ENCODE measurements around the gene GOLIM4. TPM values are rescaled to one million over a fixed set of nuclear protein-coding genes. Genes with fewer than 3 reads are reported as not detected.

Gene GOLIM4
- total and polyA plus RNA-seq, 2 experiments from 2014 or later: 34.4 to 50.5 TPM

- no peak overlapping the region for H3K4me3 Mint-ChIP-seq
- Histone ChIP-seq H3K27ac (ENCODE audit: low read depth) (no peak overlapping the region), H4K20me1 (replicated peaks; ENCODE audit: insufficient read depth) (no peaks in the 10 kb centered on the region), H3K9me2 (ENCODE audit: insufficient read depth) (no peaks in the 10 kb centered on the region; the same call in 1 of the 2 replicates), H3K36me3 (ENCODE audit: insufficient read depth) (no peaks in the 10 kb centered on the region), H3F3A (replicated peaks; ENCODE audit: low read depth) (no peaks in the 10 kb centered on the region), H3K79me2 (replicated peaks; ENCODE audit: insufficient read depth) (no peaks in the 10 kb centered on the region), H3K27me3 (ENCODE audit: insufficient read depth) (no peaks in the 10 kb centered on the region), H3K4me3 (no peak overlapping the region), H2AFZ (no peak overlapping the region), H3K4me2 (no peak overlapping the region), H3K4me1 (ENCODE audit: insufficient read depth) (no peaks in the 10 kb centered on the region)
- no peak for ATAC-seq
- no peak for TF ChIP-seq NANOG (IDR thresholded peaks at IDR 0.05; ENCODE audit: borderline replicate concordance)
- no peak for TF ChIP-seq STAT1 (IDR thresholded peaks at IDR 0.05; ENCODE audit: unreplicated experiment)
- no peaks in the 10 kb centered on the region for H3K36me3 Mint-ChIP-seq (ENCODE audit: low read depth)
- H3K27ac Mint-ChIP-seq: no peak overlapping the region
- H3K4me1 Mint-ChIP-seq: no peaks in the 10 kb centered on the region; the same call in 2 of the 3 replicates
- DNase-seq (ENCODE audit: low spot score): no peak
- no peaks in the 10 kb centered on the region for H3K9me3 Mint-ChIP-seq
- H3K27me3 Mint-ChIP-seq (ENCODE audit: insufficient read depth, low read depth, poor library complexity): no peaks in the 10 kb centered on the region
These were observed 18.1 kb upstream of the GOLIM4 start for GRCh38 chr3:168113848-168114247.

- no peak overlapping the region for H3K4me2 ChIP-seq
- H3K36me3 ChIP-seq (ENCODE audit: insufficient read depth): no peaks in the 10 kb centered on the region
- H3K36me3 Mint-ChIP-seq (ENCODE audit: low read depth): no peaks in the 10 kb centered on the region
- no peaks in the 10 kb centered on the region for H3K27me3 Mint-ChIP-seq (ENCODE audit: insufficient read depth, low read depth, poor library complexity)
- DNase-seq (ENCODE audit: low spot score) (no peak), ATAC-seq (no peak)
- no peaks in the 10 kb centered on the region; the same call in 2 of the 3 replicates for H3K4me1 Mint-ChIP-seq
- H4K20me1 ChIP-seq (replicated peaks; ENCODE audit: insufficient read depth): no peaks in the 10 kb centered on the region
- no peaks in the 10 kb centered on the region for H3K27me3 ChIP-seq (ENCODE audit: insufficient read depth)
- no peak overlapping the region for H3K27ac ChIP-seq (ENCODE audit: low read depth)
- H3K9me2 ChIP-seq (ENCODE audit: insufficient read depth): no peaks in the 10 kb centered on the region; the same call in 1 of the 2 replicates
- no peaks in the 10 kb centered on the region for H3K79me2 ChIP-seq (replicated peaks; ENCODE audit: insufficient read depth)
- H3K4me3 ChIP-seq: no peak overlapping the region
- no peaks in the 10 kb centered on the region for H3K9me3 Mint-ChIP-seq
- H3K4me3 Mint-ChIP-seq: no peak overlapping the region
- H3K27ac Mint-ChIP-seq: no peak overlapping the region
- no peaks in the 10 kb centered on the region for H3F3A ChIP-seq (replicated peaks; ENCODE audit: low read depth)
- peak overlapping the region; percentile 6; the same call in 1 of the 2 replicates for H2AFZ ChIP-seq
- H3K4me1 ChIP-seq (ENCODE audit: insufficient read depth): no peaks in the 10 kb centered on the region
- TF ChIP-seq CREB1 (CRISPR knock-in tag; IDR thresholded peaks at IDR 0.05; ENCODE audit: low read depth) (no peak), ZNF462 (CRISPR knock-in tag; IDR thresholded peaks at IDR 0.05) (no peak), STAT1 (IDR thresholded peaks at IDR 0.05; ENCODE audit: unreplicated experiment) (no peak), JUNB (IDR thresholded peaks at IDR 0.05; ENCODE audit: unreplicated experiment) (no peak), POLR2AphosphoS5 (IDR thresholded peaks at IDR 0.05; ENCODE audit: low read depth) (no peak), ZNF114 (CRISPR knock-in tag; IDR thresholded peaks at IDR 0.05) (no peak), CTCF (conservative IDR thresholded peaks at IDR 0.05; ENCODE audit: low read depth in 2 of 2) (no peak), EZH2phosphoT487 (IDR thresholded peaks at IDR 0.05; ENCODE audit: unreplicated experiment) (no peak), REST (IDR thresholded peaks at IDR 0.05; ENCODE audit: unreplicated experiment) (no peak), NANOG (IDR thresholded peaks at IDR 0.05; ENCODE audit: borderline replicate concordance) (no peak)
These were observed 17.2 kb upstream of the GOLIM4 start for GRCh38 chr3:168112894-168113293.
